GM18511 (cell line): Measurements from ENCODE around the gene MCM9.
A peak's percentile ranks its signal among the peaks of the same experiment; 100 is the strongest.

ENCODE experiments used
- ATAC-seq: cut with Tn5 transposase; IDR thresholded peaks from one replicate; pipeline ENCODE4 v1.9.1; 2021; ENCODE audit warnings: mild to moderate bottlenecking, moderate library complexity; ENCODE audit not compliant: unreplicated experiment

The MCM9 gene

DNA sequence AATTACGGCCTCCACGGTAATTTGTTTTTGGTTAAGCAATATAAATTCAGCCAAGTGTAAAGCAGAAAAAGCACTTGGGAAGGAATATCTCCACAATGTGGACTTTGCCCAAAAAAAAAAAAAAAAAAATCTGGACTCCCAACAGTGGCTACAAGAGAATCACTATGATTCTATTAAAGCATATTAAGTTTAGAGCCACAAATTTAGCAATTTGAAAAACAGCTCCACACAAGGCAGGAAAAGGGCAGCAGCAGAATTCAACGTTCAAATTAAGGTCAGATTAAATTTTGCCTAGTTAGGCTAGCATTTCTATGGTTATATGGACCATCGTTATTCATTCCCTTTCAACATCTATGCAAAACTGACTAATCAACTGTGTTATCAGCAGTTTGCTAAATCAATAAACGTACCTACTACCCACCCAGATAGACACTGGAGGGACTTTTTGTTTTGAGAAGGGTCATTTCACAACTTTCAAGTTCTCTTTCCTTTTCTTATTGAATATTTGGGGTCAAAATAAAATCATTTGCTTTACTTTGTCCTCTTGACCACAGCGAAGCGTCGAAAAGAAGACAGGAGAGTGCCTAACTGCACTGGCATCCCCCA is 1.0 kb downstream of the MCM9 start:
- ATAC-seq, result peak; percentile 1

GRCh38 chr6:118932421-118932820 is 2.5 kb downstream of the MCM9 start:
- ATAC-seq, result no peak

- ATAC-seq, result no peak
Observed at GRCh38 chr6:118931436-118931835, 3.5 kb downstream of the MCM9 start.

DNA sequence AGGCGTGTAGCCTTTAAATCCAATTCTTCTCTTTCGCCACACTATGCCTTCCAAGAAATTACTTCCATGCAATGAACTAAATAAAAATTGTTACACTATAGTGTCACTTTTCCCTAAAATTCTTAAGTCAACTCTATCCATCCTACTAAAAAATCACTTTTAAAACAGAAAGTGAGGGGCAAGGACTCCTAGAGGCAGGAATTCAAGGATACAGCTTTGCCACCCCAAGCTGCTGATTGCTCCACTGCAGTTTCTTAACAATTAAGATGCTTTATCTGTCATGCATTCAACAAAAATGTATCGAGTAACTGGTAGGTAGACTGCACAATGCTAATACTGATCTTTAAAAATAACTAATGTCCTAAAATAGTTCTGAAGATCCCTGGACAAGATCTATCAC is 4.3 kb downstream of the MCM9 start:
- no peak for ATAC-seq

DNA sequence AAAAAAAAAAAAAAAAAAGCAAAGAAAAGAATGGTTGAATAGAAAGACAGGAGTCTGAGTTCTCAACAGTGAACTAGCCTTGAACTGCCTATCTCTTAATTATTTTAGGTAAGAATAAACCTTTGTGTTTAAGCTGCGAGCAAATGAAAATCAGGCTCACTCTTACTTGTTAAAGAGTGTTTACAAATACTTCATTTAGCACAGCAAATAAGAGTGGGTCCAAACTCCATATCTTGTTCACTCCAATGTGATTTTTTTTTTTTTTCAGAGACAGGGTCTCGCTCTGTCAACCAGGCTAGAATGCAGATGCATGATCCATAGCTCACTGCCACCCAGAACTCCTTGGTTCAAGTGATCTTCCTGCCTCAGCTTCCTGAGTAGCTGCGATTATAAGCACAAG is 11.9 kb downstream of the MCM9 start:
- no peak for ATAC-seq

DNA sequence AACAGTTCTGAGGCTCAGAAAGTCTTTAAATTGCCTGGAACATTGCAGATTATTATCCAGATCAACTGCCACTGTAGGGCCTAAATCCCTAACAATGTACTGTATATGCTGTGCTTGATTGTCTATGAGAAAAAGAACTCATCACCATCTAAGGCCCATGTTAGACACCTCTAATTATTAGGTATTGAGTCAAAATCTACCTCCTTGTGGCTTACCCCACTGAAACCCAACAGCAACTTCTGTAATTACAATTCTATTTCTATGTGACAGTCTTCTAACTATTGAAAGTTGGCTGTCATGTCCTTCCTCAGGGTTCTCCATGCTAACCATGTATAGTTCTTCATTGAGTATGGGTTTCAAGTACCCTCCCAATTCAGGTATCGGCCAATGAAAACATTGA is 13.9 kb downstream of the MCM9 start:
- ATAC-seq, result no peak

GRCh38 chr6:118918329-118918725 is 16.6 kb downstream of the MCM9 start:
- no peak for ATAC-seq

DNA sequence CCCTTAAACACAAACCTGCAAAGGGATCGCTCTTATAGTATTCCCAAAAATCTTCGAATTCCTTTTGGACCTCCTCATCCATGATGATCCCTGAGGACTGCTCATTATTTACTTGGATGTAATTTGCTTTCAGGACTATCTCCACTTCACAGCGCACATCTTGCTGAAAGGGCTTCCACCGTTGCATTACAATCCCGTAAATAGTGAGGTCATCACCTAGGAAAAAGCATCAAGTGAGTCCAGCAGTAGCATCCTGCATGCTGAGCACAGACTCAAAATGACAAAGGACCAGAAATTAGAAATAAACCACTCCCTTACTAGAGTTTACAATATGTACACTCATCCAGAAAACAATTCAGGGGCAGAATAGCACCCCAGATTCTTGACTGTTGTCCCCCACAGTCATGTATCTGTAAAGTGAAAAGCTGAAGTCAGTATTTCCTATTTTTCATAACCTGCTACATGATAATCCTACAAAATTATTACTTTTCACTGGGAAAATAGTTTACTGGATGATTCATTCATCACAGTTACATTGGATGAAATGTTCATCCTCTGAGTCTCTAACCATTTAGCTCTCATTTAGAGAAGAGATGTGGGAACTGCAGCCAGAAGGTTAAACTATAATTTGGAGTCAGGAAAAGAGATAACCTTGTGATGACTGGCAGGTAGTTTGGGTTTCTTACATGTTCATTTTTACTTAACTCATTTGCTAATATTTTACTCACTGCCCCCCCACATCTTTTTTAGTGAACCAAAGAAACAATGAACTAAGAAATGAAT is 17.2 kb downstream of the MCM9 start:
- no peak for ATAC-seq

- no peak for ATAC-seq
Observed at GRCh38 chr6:118914598-118914997, 20.4 kb downstream of the MCM9 start.

- no peak for ATAC-seq
Observed at GRCh38 chr6:118913161-118913560, 21.8 kb downstream of the MCM9 start.

- ATAC-seq, result no peak
Observed at GRCh38 chr6:118912646-118913045, 22.3 kb downstream of the MCM9 start.

DNA sequence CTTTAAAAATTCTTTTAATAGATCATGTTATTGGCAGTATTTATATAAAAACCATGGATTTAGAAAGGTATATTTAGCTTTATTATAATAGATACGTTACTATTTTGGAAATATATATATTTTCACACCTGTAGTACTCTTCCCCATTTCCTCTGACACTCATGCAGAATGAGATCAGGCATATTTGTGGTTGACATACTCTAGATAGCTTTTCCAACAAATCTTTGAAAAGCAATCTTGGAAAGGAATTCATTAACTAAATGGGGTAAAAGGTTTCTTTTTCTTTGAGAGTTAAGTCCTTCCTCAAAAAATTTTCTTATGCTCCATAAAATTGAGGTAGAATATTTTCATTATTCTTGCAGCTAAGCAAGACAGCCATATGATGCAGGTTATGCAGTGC is 26.5 kb downstream of the MCM9 start:
- no peak for ATAC-seq

- ATAC-seq, result no peak
Observed at GRCh38 chr6:118905851-118906250, 29.1 kb downstream of the MCM9 start.

DNA sequence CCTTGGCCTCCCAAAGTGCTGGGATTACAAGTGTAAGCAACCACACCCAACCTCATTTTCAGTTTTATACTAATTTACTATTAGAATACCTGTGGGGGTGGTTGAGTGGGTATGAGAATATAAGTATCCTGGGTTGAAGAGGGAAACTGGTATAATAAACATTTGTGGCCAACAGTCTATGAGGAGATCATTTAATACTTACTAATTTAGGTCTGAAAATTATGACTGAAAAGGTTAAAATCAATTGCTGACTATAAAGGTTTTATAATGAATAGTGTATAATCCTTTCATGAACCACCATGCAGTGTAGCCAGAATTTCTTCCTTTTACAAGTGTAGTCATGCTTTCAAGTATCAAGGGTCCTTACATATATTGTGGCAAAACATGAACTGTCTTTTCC is 29.9 kb downstream of the MCM9 start:
- ATAC-seq, result no peak

DNA sequence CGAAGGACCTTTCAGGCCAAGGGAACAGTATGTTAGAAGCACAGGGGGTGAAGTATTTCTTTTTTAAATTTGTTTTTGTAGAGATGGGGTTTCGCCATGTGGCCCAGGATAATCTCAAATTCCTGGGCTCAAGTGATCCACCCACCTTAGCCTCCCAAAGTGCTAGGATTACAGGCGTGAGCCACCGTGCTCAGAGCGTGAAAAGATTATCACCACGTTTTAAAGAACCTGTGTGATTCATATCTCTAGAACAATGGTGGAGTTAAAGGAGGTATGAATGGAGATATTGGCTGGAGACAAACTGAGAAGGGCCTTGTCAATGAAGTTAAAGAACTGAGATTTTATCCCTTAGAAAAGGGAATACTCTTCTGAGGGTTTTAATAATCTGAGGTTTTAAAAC is 31.3 kb downstream of the MCM9 start:
- ATAC-seq, result no peak

GRCh38 chr6:118903138-118903537 is 31.8 kb downstream of the MCM9 start:
- ATAC-seq, result no peak

DNA sequence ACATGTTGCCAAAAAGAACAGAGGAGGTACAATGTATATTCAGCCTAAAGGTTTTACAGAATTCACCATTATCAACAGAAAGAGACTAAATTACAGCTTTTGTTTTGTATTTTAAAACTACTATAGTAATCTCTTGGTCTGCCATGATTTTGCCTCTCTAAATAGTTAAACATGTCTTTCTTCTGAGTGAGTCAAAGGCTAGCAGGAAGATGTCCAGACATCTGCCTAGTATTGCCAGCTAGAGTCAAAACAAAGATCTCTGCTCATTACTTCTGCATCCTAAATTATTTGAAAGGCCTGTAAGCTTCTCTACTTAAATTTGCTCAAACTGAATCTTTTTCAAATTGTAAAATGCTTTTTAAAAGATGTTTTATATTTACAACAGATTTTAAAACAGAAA is 32.2 kb downstream of the MCM9 start:
- no peak for ATAC-seq

DNA sequence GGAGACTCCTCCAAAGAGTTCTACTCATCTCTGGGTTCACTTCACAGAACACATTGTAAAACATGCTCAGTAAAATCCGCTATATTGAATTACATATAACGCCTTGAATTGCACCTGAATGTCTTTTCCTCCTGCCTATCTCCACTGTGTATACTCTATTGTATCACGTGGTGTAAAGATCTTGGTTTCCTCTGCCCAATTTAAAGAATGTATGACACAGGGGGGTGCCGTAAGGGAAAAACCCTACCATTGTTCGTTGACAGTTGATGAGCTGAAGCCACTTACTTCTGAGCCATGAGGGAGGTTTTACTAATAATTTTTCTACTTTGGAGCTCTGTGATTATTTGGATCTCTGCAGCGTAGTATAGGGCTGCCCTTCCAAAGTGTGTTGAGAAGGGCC is 35.0 kb downstream of the MCM9 start:
- ATAC-seq, result no peak

DNA sequence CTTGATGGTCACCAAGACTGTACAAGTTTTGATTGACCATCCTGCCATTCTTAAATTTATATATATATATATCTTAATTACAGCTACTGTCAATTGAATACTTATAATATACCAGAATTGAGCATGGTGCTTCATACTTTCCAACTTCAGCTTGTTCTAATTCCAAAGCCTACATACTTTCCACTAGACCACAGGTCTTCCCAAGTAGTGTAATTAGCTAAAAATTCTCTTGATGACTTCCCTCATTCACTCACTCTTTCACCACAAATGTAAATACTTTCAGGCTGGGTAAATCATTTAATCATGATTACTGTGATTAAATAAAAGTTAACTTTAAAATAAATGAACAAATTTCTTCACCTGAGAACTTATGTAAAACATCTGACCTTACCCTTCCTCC is 37.6 kb downstream of the MCM9 start:
- ATAC-seq, result no peak

GRCh38 chr6:118896339-118897136 is 38.4 kb downstream of the MCM9 start:
- peak; percentile 26 for ATAC-seq

DNA sequence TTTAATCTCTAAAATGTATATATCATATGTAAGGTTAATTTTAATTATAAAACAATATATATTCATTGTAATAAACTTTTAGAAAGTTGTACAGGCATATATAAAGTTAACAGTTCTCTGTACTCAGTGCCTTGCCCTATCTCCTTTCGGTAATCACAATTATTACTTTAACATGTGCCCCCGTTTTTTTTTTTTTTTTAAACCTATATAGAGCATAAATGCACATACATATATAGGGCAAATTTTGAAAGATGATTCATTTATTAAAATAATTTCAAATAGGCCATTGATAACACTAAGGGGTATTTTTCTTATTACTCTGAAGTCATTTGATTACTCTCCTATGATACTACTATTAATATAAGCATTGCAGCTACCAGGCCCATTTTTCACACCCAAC is 39.1 kb downstream of the MCM9 start:
- no peak for ATAC-seq

DNA sequence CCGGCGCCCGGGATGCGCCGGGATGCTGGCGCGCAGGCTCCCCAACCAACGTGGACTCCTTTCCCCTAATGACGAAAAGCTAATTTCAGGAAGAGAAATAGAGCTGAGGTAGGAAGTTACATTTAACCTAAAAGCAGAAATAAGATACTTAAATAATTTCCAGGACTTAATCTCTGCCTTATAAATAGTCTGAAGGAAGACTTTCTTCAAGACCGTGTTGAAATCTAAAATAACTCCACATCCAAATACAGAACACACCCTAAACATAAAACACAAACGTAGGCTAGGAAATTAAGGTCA is 39.7 kb downstream of the MCM9 start:
- ATAC-seq, result no peak
